Measurements from ENCODE around the gene TRMT112. TPM values are rescaled to one million over a fixed set of nuclear protein-coding genes. Genes with fewer than 3 reads are reported as not detected.
A peak's percentile ranks its signal among the peaks of the same experiment; 100 is the strongest.

TRMT112 gene
- total and polyA plus RNA-seq, 2 of the 4 experiments (the other 2 are of a cell fraction): 173 to 202 TPM

- H3K4me2 ChIP-seq (ENCODE audit: low read depth, low read length): no peak overlapping the region
- H4K8ac ChIP-seq (ENCODE audit: low read depth in 2 of 2, low read length in 2 of 2): 0 out of 4 replicates have a peak overlapping the region, but pooled peaks of 1 of the 2 experiments have one; percentile 91
- no peak overlapping the region for H4K5ac ChIP-seq (ENCODE audit: low read depth, low read length)
- no peak overlapping the region for H2BK20ac ChIP-seq (ENCODE audit: low read depth, low read length)
- H2BK5ac ChIP-seq (ENCODE audit: low read depth, low read length, poor library complexity, severe bottlenecking): no peak overlapping the region
- H3K27ac ChIP-seq (ENCODE audit: insufficient read depth, low read length): no peak overlapping the region
- no peak overlapping the region for H3K18ac ChIP-seq (ENCODE audit: low read depth, low read length)
- intact Hi-C loops (cut with micrococcal nuclease) (no loop called here), dilution Hi-C loops (cut with HindIII; ENCODE audit: low sequenced_read_pairs, unreplicated experiment) (no loop called here), in situ Hi-C loops (cut with MboI; ENCODE audit: low sequenced_read_pairs) (no loop called here)
- WGBS, 2 experiments (ENCODE audit: extremely low coverage in 2 of 2, insufficient read length in 1 of 2): 80% methylated on average over 2 of the region's 9 CpGs; no CpG with 5 or more reads in 1 of the 2 experiments
- no peak overlapping the region for H3K23ac ChIP-seq (ENCODE audit: low read depth, low read length)
- no peak overlapping the region for H3K14ac ChIP-seq (replicated peaks; ENCODE audit: low read depth, low read length)
- H2AK5ac ChIP-seq (ENCODE audit: low read depth, low read length): 0 out of 2 replicates have a peak overlapping the region, but pooled peaks have one; percentile 95
- no peak overlapping the region for H3K4ac ChIP-seq (ENCODE audit: low read depth, low read length)
- H3K9me1 ChIP-seq (ENCODE audit: insufficient read depth, low read length): peaks cover 5% of the 10 kb centered on the region; the same call in 1 of the 2 replicates
- no peak for ATAC-seq (ENCODE audit: low read depth)
- CTCF ChIA-PET: no interaction called here
- no peak overlapping the region for H3K56ac ChIP-seq (ENCODE audit: extremely low read depth, insufficient read depth, low read length)
- no peak overlapping the region for H3K9ac ChIP-seq (ENCODE audit: low read depth, low read length)
- H2BK120ac ChIP-seq (ENCODE audit: low read depth, low read length): no peak overlapping the region
- H4K91ac ChIP-seq (ENCODE audit: insufficient read depth, low read depth, low read length): no peak overlapping the region
- no peak for DNase-seq
- TF ChIP-seq RAD21 (IDR thresholded peaks at IDR 0.05; ENCODE audit: low read length): no peak
- TF ChIP-seq MAZ (IDR thresholded peaks at IDR 0.05; ENCODE audit: borderline replicate concordance, low read depth, low read length): no peak
- TF ChIP-seq USF2 (IDR thresholded peaks at IDR 0.05; ENCODE audit: low read depth, low read length): no peak
- TF ChIP-seq NFE2L2 (IDR thresholded peaks at IDR 0.05; ENCODE audit: low read depth, low read length): no peak
- no peak for TF ChIP-seq RCOR1 (IDR thresholded peaks at IDR 0.05; ENCODE audit: insufficient replicate concordance, low read length)
- TF ChIP-seq CEBPB (IDR thresholded peaks at IDR 0.05; ENCODE audit: low read depth, low read length): no peak
- no peaks in the 10 kb centered on the region for H3K9me3 ChIP-seq (ENCODE audit: control insufficient read depth, insufficient read depth, low read length)
- H3K4me1 ChIP-seq (ENCODE audit: control insufficient read depth, insufficient read depth, low read length): peaks cover 10% of the 10 kb centered on the region
- BruUV-seq (replicated peaks): no TSS peak
- peaks cover 15 to 39% of the 10 kb centered on the region in 2 experiments for H3K79me1 ChIP-seq (ENCODE audit: low read depth in 1 of 2, low read length in 2 of 2)
- peaks cover 4% of the 10 kb centered on the region; the same call in 1 of the 2 replicates for H3K36me3 ChIP-seq (ENCODE audit: control insufficient read depth, insufficient read depth, low read length)
- no peak overlapping the region for H3K4me3 ChIP-seq (ENCODE audit: insufficient read depth, low read depth, low read length)
- peak overlapping the region; percentile 99 for H2AK9ac ChIP-seq (replicated peaks; ENCODE audit: low read depth, low read length, poor library complexity)
- POLR2A ChIA-PET (ENCODE audit: unreplicated experiment): no interaction called here
- peak overlapping the region; percentile 93 for H2AFZ ChIP-seq (replicated peaks; ENCODE audit: low read length, poor library complexity)
- H2BK15ac ChIP-seq (ENCODE audit: low read depth, low read length): no peak overlapping the region
- H4K20me1 ChIP-seq (ENCODE audit: insufficient read depth, low read length): peaks cover 5% of the 10 kb centered on the region; the same call in 1 of the 2 replicates
- H3K27me3 ChIP-seq (ENCODE audit: control insufficient read depth, insufficient read depth, low read length): peaks cover 18% of the 10 kb centered on the region
These were observed 30.6 kb downstream of the TRMT112 start for GRCh38 chr11:64286801-64287159.

Data from IMR-90 (cell line).